Epithelial cell of esophagus (primary cell): Measurements from ENCODE around the gene KRTAP9-1.
A peak's percentile ranks its signal among the peaks of the same experiment; 100 is the strongest.
"Not testable (repeated sequence)": the region's sequence is repeated elsewhere in the genome, so short reads cannot be mapped to it uniquely, and the experiment has no call there.

Experiments
- DNase-seq: peaks from one replicate; pipeline ENCODE4 v3.0.0; 2010; ENCODE audit warnings: low read depth
- H3K4me3 ChIP-seq: 2 replicates; pipeline ENCODE4 v1.5.1; 2011; ENCODE audit warnings: mild to moderate bottlenecking, low read length, control low read depth
- CTCF ChIP-seq: IDR thresholded peaks from 2 replicates; pipeline ENCODE4 v1.5.1; 2011; ENCODE audit warnings: low read depth, mild to moderate bottlenecking, low read length, control low read depth, inconsistent platforms; ENCODE audit not compliant: insufficient read depth; ENCODE audit errors: missing control alignments

The KRTAP9-1 gene

GRCh38 chr17:41230094-41230493 is 40.4 kb downstream of the KRTAP9-1 start:
- no peak for TF ChIP-seq CTCF
- no peak for DNase-seq
- no peak overlapping the region for H3K4me3 ChIP-seq

- no peak for TF ChIP-seq CTCF
- no peak overlapping the region for H3K4me3 ChIP-seq
- peak; percentile 7 for DNase-seq
Measured at GRCh38 chr17:41231731-41232130, 42.0 kb downstream of the KRTAP9-1 start.

GRCh38 chr17:41232399-41233105 is 42.9 kb downstream of the KRTAP9-1 start, which contains the start of gene KRTAP9-3:
Gene KRTAP9-3, plus strand, starts transcription at chr17:41232449. Its CDS starts 53 bp downstream, at chr17:41232502.
- not testable (repeated sequence) for DNase-seq, H3K4me3 ChIP-seq

GRCh38 chr17:41237116-41237515 is 47.4 kb downstream of the KRTAP9-1 start:
- not testable (repeated sequence) for H3K4me3 ChIP-seq, DNase-seq

GRCh38 chr17:41237949-41238437 is 48.3 kb downstream of the KRTAP9-1 start, which contains the start of gene KRTAP9-8:
Gene KRTAP9-8, plus strand, starts transcription at chr17:41237999. Its CDS starts 53 bp downstream, at chr17:41238052.
- not testable (repeated sequence) for H3K4me3 ChIP-seq, DNase-seq
